ENCODE results near the gene HKDC1.

The HKDC1 gene

DNA sequence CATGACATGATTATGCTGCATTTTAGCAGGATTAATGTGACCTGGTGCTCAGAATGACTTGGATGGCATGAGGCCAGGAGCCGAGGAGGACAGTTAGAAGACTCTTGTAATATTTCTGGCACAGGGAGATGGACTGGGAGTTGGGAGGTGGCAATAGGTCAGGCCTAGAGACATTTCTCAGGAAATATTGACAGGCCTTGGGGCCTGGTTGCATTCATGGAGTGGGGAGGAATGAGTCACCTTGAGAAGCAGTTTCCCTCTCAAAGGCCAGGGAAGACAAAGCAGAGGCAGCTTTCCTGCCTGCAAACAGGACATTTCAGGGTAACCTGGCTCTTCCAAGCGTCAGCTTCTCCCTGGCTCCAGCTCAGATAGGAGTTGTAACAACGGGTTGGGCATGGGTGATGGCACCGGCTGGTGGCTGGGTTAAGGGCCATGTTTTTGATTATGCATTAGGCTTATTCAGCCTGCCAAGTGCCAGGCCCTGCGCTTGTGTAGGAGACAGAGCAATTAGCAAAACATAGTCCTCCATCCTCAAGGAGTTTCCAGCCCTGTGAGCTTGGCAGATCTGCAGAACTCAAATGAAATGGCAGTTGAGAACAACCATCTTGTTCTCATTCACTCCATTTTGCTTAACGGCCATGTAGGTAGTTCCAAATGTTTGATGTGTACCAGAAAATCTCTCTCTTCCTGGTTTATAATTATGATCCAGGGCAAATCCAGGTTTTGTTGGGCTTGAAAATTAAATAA is 96.4 kb downstream of the HKDC1 start:
- Histone ChIP-seq H3K4me1 (ENCODE audit: control insufficient read depth in 1 of 2, insufficient read depth in 2 of 2, low read length in 2 of 2) (peaks cover 13 to 20% of the 10 kb centered on the region in 2 donors), H3K36me3 (ENCODE audit: control insufficient read depth in 1 of 2, insufficient read depth in 2 of 2, low read length in 2 of 2) (peaks cover 0 to 4% of the 10 kb centered on the region in 2 donors), H3K27me3 (ENCODE audit: low read depth, low read length) (no peaks in the 10 kb centered on the region), H3K27ac (ENCODE audit: low read length) (no peak overlapping the region), H3K4me3 (ENCODE audit: low read depth in 1 of 2, low read length in 2 of 2) (no peak overlapping the region), H3K9me3 (ENCODE audit: control insufficient read depth in 1 of 2, low read length in 2 of 2) (no peaks in the 10 kb centered on the region)
